Measurements from ENCODE around the gene FRMD4A.
"Not testable (repeated sequence)": the region's sequence is repeated elsewhere in the genome, so short reads cannot be mapped to it uniquely, and the experiment has no call there.

- TF ChIP-seq CTCF (IDR thresholded peaks at IDR 0.05); ZFX (IDR thresholded peaks at IDR 0.05; ENCODE audit: borderline replicate concordance): not testable (repeated sequence)
These were observed 263.1 kb downstream of the FRMD4A start for GRCh38 chr10:14067638-14068037.
